SJSA1 (cell line): Measurements from ENCODE around the gene BAAT. TPM values are rescaled to one million over a fixed set of nuclear protein-coding genes. Genes with fewer than 3 reads are reported as not detected.
A peak's percentile ranks its signal among the peaks of the same experiment; 100 is the strongest.

Source experiments
- DNase-seq, 2 experiments: peaks; one replicate each; pipeline ENCODE4 v3.0.0-alpha.2; 2015 to 2020; ENCODE audit warnings: low spot score in 2 of 2, low read depth in 1 of 2
- H3K27ac ChIP-seq: fragments of 250-450 bp; sonication (Bioruptor Pico); 2 replicates; pipeline ENCODE4 v1.5.1; 2020; ENCODE audit warnings: mild to moderate bottlenecking, moderate library complexity
- H3K27me3 ChIP-seq: fragments of 250-450 bp; sonication (Bioruptor Pico); replicated peaks from 2 replicates; pipeline ENCODE4 v1.5.1; 2020; ENCODE audit warnings: mild to moderate bottlenecking, moderate library complexity
- H3K36me3 ChIP-seq: fragments of 250-450 bp; sonication (Bioruptor Pico); 2 replicates; pipeline ENCODE4 v1.5.1; 2020; ENCODE audit warnings: mild to moderate bottlenecking
- H3K4me1 ChIP-seq: fragments of 250-450 bp; sonication (Bioruptor Pico); replicated peaks from 2 replicates; pipeline ENCODE4 v1.6.1; 2021; ENCODE audit warnings: mild to moderate bottlenecking
- H3K4me3 ChIP-seq: fragments of 250-450 bp; sonication (Bioruptor Pico); 2 replicates; pipeline ENCODE4 v1.5.1; 2020; ENCODE audit warnings: mild to moderate bottlenecking
- H3K9me3 ChIP-seq: fragments of 250-450 bp; sonication (Bioruptor Pico); replicated peaks from 2 replicates; pipeline ENCODE4 v1.5.1; 2020; ENCODE audit warnings: mild to moderate bottlenecking
- total RNA-seq: library from RNA; depleted of rRNA; stranded (reverse); fragments of >200 nt; shearing (Covaris generic); gene quantifications from 2 replicates; pipeline ENCODE4 v1.2.3, GENCODE V29; 2014

Gene BAAT
- total RNA-seq, 1 experiment from 2014 or later, result not detected

GRCh38 chr9:101387871-101388506 lies 3.2 kb upstream of the BAAT start:
- H3K27me3 ChIP-seq, result no peaks in the 10 kb centered on the region
- H3K4me1 ChIP-seq, result no peaks in the 10 kb centered on the region
- H3K4me3 ChIP-seq, result no peak overlapping the region
- no peaks in the 10 kb centered on the region for H3K9me3 ChIP-seq
- no peak for DNase-seq
- peaks cover 27% of the 10 kb centered on the region for H3K36me3 ChIP-seq
- no peak overlapping the region for H3K27ac ChIP-seq

- Histone ChIP-seq H3K4me1 (no peaks in the 10 kb centered on the region), H3K9me3 (no peaks in the 10 kb centered on the region), H3K27ac (no peak overlapping the region), H3K4me3 (no peak overlapping the region), H3K27me3 (no peaks in the 10 kb centered on the region), H3K36me3 (peaks cover 5% of the 10 kb centered on the region; the same call in 1 of the 2 replicates)
- DNase-seq, result no peak
These were observed 1.4 kb downstream of the BAAT start for GRCh38 chr9:101383361-101383760.

- H3K4me3 ChIP-seq, result no peak overlapping the region
- H3K27ac ChIP-seq, result no peak overlapping the region
- H3K9me3 ChIP-seq, result no peaks in the 10 kb centered on the region
- no peak for DNase-seq
- H3K36me3 ChIP-seq, result no peaks in the 10 kb centered on the region
- no peaks in the 10 kb centered on the region for H3K4me1 ChIP-seq
- no peaks in the 10 kb centered on the region for H3K27me3 ChIP-seq
These were observed 2.9 kb downstream of the BAAT start for GRCh38 chr9:101381833-101382342.

- H3K36me3 ChIP-seq, result no peaks in the 10 kb centered on the region
- H3K27ac ChIP-seq, result no peak overlapping the region
- no peak overlapping the region for H3K4me3 ChIP-seq
- no peak for DNase-seq
- H3K27me3 ChIP-seq, result no peaks in the 10 kb centered on the region
- no peaks in the 10 kb centered on the region for H3K9me3 ChIP-seq
- H3K4me1 ChIP-seq, result peaks cover 6% of the 10 kb centered on the region
These were observed 3.7 kb downstream of the BAAT start for GRCh38 chr9:101381118-101381517.

GRCh38 chr9:101380295-101380694 lies 4.5 kb downstream of the BAAT start:
- H3K27ac ChIP-seq, result no peak overlapping the region

GRCh38 chr9:101376111-101376848 lies 8.5 kb downstream of the BAAT start:
- H3K36me3 ChIP-seq, result no peaks in the 10 kb centered on the region
- H3K4me1 ChIP-seq, result peaks cover 12% of the 10 kb centered on the region
- peak overlapping the region; percentile 94 for H3K27ac ChIP-seq
- no peaks in the 10 kb centered on the region for H3K9me3 ChIP-seq
- H3K4me3 ChIP-seq, result peak overlapping the region; percentile 41
- H3K27me3 ChIP-seq, result no peaks in the 10 kb centered on the region
- peak in 1 of 2 experiments; percentile 46 for DNase-seq

More at GRCh38 chr9:101380295-101380694, 4.5 kb downstream of the BAAT start:
- H3K27me3 ChIP-seq, result no peaks in the 10 kb centered on the region
- no peaks in the 10 kb centered on the region for H3K9me3 ChIP-seq
- DNase-seq, result no peak
- H3K36me3 ChIP-seq, result no peaks in the 10 kb centered on the region
- H3K4me1 ChIP-seq, result peaks cover 8% of the 10 kb centered on the region
- no peak overlapping the region for H3K4me3 ChIP-seq

- H3K4me3 ChIP-seq, result peak overlapping the region; percentile 41
- peak; percentile 65 to 80 for DNase-seq
- peak overlapping the region; percentile 94 for H3K27ac ChIP-seq
- no peaks in the 10 kb centered on the region for H3K36me3 ChIP-seq
- H3K27me3 ChIP-seq, result no peaks in the 10 kb centered on the region
- H3K4me1 ChIP-seq, result peaks cover 12% of the 10 kb centered on the region
- H3K9me3 ChIP-seq, result no peaks in the 10 kb centered on the region
These were observed 9.3 kb downstream of the BAAT start for GRCh38 chr9:101375546-101375945.

GRCh38 chr9:101372327-101373118 lies 12.3 kb downstream of the BAAT start:
- Histone ChIP-seq H3K27me3 (no peaks in the 10 kb centered on the region), H3K4me1 (peaks cover 21% of the 10 kb centered on the region), H3K36me3 (no peaks in the 10 kb centered on the region), H3K4me3 (no peak overlapping the region), H3K9me3 (no peaks in the 10 kb centered on the region), H3K27ac (no peak overlapping the region)
- DNase-seq, result no peak

- H3K27me3 ChIP-seq, result no peaks in the 10 kb centered on the region
- no peak for DNase-seq
- H3K4me3 ChIP-seq, result no peak overlapping the region
These were observed 13.0 kb downstream of the BAAT start for GRCh38 chr9:101371813-101372212.

GRCh38 chr9:101369884-101370531 lies 14.8 kb downstream of the BAAT start:
- Histone ChIP-seq H3K9me3 (no peaks in the 10 kb centered on the region), H3K27me3 (no peaks in the 10 kb centered on the region), H3K4me3 (no peak overlapping the region), H3K27ac (peak overlapping the region; percentile 11; the same call in 1 of the 2 replicates), H3K36me3 (no peaks in the 10 kb centered on the region), H3K4me1 (peaks cover 23% of the 10 kb centered on the region)
- DNase-seq, result no peak

More at GRCh38 chr9:101371813-101372212, 13.0 kb downstream of the BAAT start:
- H3K9me3 ChIP-seq, result no peaks in the 10 kb centered on the region
- H3K4me1 ChIP-seq, result peaks cover 21% of the 10 kb centered on the region
- no peak overlapping the region for H3K27ac ChIP-seq
- H3K36me3 ChIP-seq, result no peaks in the 10 kb centered on the region

- Histone ChIP-seq H3K27me3 (no peaks in the 10 kb centered on the region), H3K27ac (0 out of 2 replicates have a peak overlapping the region, but pooled peaks have one; percentile 11), H3K36me3 (no peaks in the 10 kb centered on the region), H3K4me1 (peaks cover 28% of the 10 kb centered on the region), H3K4me3 (no peak overlapping the region), H3K9me3 (no peaks in the 10 kb centered on the region)
- DNase-seq, result peak; percentile 47 to 49
These were observed 15.5 kb downstream of the BAAT start for GRCh38 chr9:101369286-101369685.

GRCh38 chr9:101367323-101367722 lies 17.5 kb downstream of the BAAT start:
- H3K4me1 ChIP-seq, result peaks cover 28% of the 10 kb centered on the region
- H3K4me3 ChIP-seq, result no peak overlapping the region
- H3K9me3 ChIP-seq, result no peaks in the 10 kb centered on the region
- H3K27ac ChIP-seq, result no peak overlapping the region
- no peak for DNase-seq
- H3K36me3 ChIP-seq, result no peaks in the 10 kb centered on the region
- H3K27me3 ChIP-seq, result no peaks in the 10 kb centered on the region

- Histone ChIP-seq H3K4me3 (no peak overlapping the region), H3K27ac (no peak overlapping the region), H3K4me1 (peaks cover 28% of the 10 kb centered on the region), H3K36me3 (no peaks in the 10 kb centered on the region), H3K9me3 (no peaks in the 10 kb centered on the region), H3K27me3 (no peaks in the 10 kb centered on the region)
- DNase-seq, result no peak
These were observed 18.6 kb downstream of the BAAT start for GRCh38 chr9:101366038-101366756.
